ENCODE measurements around the gene PROM1.

DNA sequence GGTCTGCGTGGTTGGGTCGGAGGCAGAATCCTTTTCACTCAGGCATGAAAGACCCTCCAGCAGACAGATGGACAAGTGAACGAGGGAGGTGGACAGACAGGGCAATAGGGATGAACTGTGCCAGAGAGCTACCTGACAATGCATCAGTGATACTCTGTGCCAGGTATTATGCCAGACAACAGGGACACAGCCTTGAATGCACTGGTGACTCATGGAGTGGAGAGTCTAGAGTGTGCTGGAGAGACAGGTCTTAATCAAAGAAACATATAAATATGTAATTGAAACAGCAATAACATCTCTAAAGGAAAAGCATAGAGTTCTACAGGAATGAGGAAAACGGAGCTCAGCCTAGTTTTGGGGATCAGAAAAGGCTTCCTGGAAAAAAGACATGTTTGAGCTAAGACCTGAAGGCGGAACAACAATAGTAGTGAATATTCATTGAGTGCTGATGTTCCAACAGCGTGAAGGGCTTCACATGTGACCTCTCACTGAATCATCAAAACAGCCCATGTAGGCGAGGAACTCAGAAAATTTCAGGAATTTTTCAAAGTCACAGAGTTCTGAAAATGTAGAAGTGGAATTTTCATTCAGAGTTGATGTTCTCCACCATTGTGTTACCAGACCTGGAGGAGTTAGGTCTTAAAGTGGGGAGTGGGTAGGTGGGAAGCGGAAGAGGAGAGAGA lies 100.8 kb downstream of the PROM1 start:
- TF ChIP-seq CTCF (IDR thresholded peaks at IDR 0.05) = no peak
- no peak for TF ChIP-seq POLR2AphosphoS5 (IDR thresholded peaks at IDR 0.05)
- no peak for TF ChIP-seq POLR2A (IDR thresholded peaks at IDR 0.05)
